Activated CD4-positive, alpha-beta T cell treated with anti-CD3 and anti-CD28 coated beads, Interleukin-2, amount 50 U/mL, for 48 hours (primary cell): ENCODE results near the gene ZFYVE1.
A peak's percentile ranks its signal among the peaks of the same experiment; 100 is the strongest.
"Not testable (repeated sequence)": the region's sequence is repeated elsewhere in the genome, so short reads cannot be mapped to it uniquely, and the experiment has no call there.

Experiments used
- DNase-seq, 2 experiments: peaks; one replicate each; pipeline ENCODE4 v3.0.0-alpha.2; 2020

The ZFYVE1 gene, protein sequence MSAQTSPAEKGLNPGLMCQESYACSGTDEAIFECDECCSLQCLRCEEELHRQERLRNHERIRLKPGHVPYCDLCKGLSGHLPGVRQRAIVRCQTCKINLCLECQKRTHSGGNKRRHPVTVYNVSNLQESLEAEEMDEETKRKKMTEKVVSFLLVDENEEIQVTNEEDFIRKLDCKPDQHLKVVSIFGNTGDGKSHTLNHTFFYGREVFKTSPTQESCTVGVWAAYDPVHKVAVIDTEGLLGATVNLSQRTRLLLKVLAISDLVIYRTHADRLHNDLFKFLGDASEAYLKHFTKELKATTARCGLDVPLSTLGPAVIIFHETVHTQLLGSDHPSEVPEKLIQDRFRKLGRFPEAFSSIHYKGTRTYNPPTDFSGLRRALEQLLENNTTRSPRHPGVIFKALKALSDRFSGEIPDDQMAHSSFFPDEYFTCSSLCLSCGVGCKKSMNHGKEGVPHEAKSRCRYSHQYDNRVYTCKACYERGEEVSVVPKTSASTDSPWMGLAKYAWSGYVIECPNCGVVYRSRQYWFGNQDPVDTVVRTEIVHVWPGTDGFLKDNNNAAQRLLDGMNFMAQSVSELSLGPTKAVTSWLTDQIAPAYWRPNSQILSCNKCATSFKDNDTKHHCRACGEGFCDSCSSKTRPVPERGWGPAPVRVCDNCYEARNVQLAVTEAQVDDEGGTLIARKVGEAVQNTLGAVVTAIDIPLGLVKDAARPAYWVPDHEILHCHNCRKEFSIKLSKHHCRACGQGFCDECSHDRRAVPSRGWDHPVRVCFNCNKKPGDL

GRCh38 chr14:73026845-73027542 lies at the start of gene ZFYVE1:
ZFYVE1 (minus strand) TSS chr14:73027106; CDS start chr14:73024508, 2,598 bp downstream.
- peak; percentile 92 to 95 for DNase-seq

DNA sequence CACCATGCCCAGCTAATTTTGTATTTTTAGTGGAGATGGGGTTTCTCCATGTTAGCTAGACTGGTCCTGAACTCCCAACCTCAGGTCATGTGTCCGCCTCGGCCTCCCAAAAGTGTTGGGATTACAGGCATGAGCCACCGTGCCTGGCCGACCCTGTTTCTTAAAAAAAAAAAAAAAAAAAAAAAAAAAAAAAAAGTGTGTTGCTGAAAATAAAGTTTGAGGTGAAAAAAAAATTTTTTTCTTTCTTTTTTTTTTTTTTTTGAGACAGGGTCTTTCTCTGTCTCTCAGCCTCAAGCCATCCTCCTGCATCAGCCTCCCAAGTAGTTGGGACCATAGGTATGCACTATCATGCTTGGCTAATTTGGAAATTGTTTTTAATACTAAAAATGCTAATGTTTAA lies 42.7 kb upstream of the ZFYVE1 start:
- DNase-seq = no peak

DNA sequence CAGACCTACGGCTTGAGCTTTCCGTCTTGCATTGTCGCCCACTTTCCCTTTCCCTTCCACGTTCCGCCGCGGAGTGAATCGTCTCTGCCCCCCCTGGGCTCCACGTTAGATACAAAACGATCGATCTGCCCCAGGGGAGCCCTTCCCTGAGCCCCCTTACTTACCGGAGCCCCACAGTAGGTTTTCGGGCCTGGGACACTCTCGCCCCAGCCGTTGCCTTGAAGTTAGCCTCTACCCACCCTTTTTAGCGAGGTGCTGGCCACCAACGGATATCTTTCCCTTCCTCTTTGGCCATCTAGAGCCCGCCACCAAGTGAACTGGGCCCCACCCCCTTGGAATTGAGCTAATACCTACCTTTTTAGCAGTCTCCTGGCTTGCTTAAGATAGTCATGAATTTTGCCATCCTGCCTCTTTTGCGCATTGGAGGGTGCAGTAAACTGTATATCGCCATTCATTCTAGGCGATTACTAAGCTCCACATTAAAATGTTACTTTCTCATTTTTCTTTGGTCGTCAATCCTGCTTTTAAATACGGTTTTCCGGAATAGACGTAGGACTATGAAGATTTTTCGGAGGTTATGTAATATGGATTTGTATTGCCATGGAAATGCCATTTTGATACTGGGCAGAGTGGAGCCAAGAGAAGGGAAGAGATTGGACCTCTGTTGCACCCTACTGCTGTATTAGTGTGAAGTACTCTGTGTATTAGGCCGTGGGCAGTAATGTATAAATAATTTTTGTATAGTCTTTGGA lies 32.2 kb upstream of the ZFYVE1 start:
- no peak for DNase-seq

DNA sequence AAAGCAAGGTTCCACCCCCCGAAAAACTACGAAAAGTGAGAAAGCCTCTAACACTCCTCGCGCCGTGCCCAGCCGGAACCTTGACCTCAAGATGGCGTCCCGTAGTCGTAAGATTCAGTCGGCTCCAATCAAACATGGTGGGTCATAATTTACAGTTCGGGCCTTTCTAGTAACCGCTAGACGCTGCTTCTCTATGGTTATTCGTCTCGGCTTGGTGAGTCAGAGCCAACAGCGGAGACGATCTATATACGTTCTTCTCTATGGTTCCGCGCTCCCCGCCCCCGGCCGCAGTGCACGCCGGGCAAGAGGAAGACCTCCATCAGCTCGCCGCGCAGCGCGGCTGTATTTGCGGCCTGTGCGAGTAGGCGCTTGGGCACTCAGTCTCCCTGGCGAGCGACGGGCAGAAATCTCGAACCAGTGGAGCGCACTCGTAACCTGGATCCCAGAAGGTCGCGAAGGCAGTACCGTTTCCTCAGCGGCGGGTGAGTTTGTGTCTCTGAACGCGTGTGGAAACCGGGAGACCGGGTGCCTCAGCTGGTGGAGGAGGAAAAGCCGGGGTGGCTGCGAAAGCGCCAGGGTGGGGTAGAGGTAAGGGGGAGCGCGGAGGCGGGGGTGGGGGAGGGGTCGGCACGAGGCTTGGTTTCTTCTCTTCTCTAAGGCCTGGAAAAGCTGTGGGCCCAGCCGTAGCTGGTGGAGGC lies 31.5 kb upstream of the ZFYVE1 start, which contains the start of gene RBM25:
TSS of gene RBM25 (plus strand) at position 311 of the 698 bp plus-strand sequence. CDS start 13,108 bp downstream, outside the sequence.
- peak; percentile 95 for DNase-seq

DNA sequence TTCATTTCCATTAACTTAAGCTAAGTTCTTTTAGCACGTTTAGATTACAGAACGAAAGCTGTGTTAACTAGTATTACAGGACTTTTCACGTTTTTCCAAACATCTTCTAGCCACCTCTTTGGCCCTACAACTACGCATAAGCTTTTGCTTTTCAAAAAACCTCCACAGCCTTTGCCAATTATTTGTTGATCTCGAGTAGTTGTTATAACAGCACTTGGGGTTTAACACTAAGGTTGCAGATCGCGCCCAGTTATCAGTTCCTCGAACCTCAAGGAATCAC lies 31.0 kb upstream of the ZFYVE1 start:
- DNase-seq = no peak

GRCh38 chr14:73055251-73055650 lies 28.3 kb upstream of the ZFYVE1 start:
- no peak for DNase-seq

- DNase-seq = no peak
Measured at GRCh38 chr14:73049428-73049827, 22.5 kb upstream of the ZFYVE1 start.

- no peak for DNase-seq
Measured at GRCh38 chr14:73047808-73048207, 20.9 kb upstream of the ZFYVE1 start.

DNA sequence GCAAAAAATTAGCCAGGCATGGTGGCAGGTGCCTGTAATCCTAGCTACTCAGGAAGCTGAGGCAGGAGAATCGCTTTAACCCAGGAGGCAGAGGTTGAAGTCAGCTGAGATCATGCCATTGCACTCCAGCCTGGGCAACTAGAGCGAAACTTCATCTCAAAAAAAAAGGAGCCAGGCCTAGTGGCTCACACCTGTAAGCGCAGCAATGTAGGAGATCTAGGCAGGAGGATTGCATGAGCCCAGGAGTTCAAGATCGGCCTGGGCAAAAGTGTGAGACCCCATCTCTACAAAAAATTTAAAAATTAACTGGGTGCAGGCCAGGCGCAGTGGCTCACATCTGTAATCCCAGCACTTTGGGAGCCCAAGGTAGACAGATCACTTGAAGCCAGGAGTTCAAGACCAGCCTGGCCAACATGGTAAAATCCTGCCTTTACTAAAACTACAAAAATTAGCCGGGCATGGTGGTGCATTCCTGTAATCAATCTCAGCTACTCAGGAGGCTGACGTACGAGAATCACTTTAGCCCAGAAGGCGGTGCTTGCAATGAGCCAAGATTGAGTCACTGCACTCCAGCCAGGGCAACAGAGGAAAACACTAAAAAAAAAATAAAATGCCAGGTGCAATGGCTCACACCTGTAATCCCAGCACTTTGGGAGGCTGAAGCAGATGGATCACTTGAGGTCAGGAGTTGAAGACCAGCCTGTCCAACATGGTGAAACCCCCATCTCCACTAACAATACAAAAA lies 10.0 kb upstream of the ZFYVE1 start:
- not testable (repeated sequence) for DNase-seq

- no peak for DNase-seq
Measured at GRCh38 chr14:73027984-73028383, 1.1 kb upstream of the ZFYVE1 start.

DNA sequence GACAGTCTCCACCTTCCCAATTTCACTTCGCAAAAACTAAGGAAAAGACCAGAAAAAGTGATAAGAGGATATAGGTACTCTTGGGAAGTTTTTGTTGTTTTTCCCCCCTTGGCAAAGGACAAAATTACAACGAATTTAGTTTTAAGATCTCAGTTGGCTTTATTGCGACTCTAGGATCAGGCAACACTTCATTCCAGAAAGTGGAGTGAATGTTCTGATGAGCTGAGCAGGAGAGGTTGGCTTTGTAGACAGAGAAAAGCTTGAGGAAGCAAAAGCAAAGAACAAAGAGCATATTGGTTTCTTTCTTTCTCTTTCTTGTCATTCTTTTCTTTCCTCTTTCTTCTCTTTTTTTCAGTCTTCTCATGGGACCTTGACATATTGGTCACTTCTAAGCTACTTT lies 640 bp upstream of the ZFYVE1 start:
- no peak for DNase-seq

DNA sequence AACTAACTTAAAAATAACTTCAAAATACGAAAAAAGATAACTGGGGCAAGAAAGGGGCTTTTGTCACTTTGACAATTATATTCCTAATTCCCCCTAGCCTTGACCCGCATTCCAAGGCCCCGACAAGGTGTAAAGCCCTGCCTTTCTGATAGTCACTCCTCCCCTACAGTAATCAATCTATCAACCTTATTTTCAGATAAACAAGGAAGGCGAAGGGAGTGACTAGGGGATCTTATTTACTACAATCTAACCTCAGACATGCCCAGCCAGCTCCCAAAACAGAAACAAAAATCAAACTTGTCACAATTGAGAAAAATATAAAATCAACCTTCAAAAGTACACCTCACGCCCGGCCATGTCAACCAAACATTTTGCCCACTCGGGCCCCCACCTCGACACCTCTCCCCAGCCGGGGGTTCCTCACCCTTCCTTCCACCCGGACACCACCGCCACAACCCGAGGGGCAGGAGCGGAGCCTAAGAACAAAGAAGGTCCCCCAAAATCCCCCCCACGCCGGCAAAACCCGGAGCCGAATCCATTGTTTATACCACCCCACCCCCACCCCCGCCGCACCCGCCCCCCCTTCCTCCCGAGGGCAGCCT lies 562 bp downstream of the ZFYVE1 start:
- DNase-seq = peak in 1 of 2 experiments; percentile 6

- DNase-seq = no peak
Measured at GRCh38 chr14:73025544-73025943, 1.4 kb downstream of the ZFYVE1 start.

DNA sequence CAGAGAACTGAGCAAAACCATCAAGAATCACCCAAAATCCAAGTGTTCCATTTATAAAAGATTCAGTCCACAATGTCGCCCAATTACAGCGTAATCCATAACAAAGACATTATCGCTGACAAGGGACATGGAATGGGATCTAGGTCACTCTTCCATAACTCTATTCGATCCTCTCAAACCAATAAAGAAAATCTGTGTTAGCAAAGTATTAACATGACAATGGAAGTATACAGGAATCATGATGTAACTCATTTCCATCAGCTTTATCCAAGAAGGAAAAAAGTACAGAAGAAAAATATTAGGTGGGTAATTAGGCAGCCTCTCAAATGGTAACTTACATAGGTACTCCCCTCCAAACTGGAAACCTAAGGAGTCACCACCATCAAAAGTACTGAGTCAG lies 4.9 kb downstream of the ZFYVE1 start:
- no peak for DNase-seq

GRCh38 chr14:73016011-73016410 lies 10.9 kb downstream of the ZFYVE1 start:
- not testable (repeated sequence) for DNase-seq

DNA sequence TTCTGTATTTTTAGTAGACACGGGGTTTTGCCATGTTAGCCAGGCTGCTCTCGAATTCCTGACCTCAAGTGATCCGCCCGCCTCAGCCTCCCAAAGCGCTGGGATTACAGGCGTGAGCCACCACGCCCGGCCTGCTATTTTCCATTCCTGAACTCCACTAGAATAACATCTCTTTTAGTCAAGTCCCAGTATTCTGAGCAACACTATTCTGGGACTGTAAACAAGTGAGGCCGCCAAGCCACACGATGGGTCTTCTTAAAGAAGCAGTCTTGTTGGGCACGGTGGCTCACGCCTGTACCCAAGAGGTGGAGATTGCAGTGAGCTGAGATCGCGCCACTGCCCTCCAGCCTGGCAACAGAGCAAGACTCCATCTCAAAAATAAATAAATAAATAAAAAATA lies 11.4 kb downstream of the ZFYVE1 start:
- not testable (repeated sequence) for DNase-seq

DNA sequence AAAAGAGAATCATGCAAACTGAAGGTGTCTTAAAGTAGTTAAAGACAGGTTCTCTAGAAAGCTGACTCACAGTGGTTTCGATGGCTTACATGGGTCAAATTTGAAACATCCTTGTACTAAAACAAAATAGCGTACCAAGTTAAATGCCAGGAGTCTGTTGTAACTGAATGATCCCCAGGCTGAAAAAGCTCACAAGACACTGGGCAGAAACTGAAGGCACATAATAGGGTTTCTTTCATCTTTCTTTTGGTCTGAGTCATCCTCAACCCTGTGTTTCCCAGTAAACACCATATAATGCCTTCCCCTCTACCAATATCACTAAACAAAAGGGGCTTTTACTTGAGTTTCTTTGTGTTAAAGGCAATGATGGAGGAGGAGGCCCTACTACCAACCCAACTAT lies 12.8 kb downstream of the ZFYVE1 start:
- DNase-seq = no peak

GRCh38 chr14:73011189-73011588 lies 15.7 kb downstream of the ZFYVE1 start:
- DNase-seq = not testable (repeated sequence)

DNA sequence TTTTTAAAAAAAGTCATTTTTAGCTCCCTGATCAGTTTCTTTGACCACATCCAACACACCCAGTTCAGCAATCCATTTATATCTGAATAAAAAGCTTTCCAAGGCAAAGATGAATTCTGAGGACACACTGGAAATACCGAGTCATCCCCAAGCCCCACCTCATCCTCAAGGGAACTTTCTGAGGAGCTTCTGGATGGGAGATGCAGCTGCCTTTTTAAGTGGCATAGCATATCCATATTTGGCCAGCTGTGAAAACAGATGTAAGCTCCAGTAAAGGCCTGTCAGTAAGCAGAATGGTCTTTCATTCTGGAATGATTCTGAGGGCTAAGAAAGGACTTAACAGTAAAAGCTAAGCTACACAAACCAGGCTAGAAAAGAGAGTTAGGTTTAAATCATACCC lies 18.4 kb downstream of the ZFYVE1 start:
- no peak for DNase-seq

- no peak for DNase-seq
Measured at GRCh38 chr14:73007835-73008234, 19.1 kb downstream of the ZFYVE1 start.

- DNase-seq = not testable (repeated sequence)
Measured at GRCh38 chr14:73004641-73005040, 22.3 kb downstream of the ZFYVE1 start.
